ENCODE measurements around the gene CYS1.

The CYS1 gene, protein sequence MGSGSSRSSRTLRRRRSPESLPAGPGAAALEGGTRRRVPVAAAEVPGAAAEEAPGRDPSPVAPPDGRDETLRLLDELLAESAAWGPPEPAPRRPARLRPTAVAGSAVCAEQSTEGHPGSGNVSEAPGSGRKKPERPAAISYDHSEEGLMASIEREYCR

DNA sequence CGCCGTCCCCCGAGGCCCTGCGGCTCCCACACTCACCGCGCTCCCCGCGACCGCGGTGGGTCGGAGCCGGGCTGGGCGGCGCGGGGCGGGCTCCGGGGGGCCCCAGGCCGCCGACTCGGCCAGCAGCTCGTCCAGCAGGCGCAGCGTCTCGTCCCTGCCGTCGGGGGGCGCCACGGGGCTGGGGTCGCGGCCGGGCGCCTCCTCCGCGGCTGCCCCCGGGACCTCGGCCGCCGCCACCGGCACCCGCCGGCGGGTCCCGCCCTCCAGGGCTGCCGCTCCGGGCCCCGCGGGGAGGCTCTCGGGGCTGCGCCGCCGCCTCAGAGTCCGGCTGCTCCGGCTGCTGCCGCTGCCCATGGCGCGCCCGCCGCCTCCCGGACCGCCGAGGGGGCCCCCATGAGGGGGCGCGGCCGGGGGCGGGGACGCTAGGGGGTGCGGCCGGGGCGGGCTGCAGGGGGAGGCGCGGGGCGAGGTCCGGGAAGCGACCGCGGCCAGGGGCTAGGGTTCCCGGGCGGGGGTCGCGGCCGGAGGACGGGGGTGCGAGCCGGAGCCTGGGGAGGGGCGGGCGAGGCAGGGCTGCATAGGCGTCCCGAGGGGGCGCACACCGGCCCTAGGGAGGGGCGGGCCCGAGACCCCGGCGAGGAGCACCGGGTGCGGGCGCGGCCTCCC, at the start of gene CYS1:
Gene CYS1, minus strand, starts transcription at position 542 of the 666 bp plus-strand sequence. Its CDS starts 188 bp downstream, at position 354.
- no peaks in the 10 kb centered on the region for H3K9me3 Mint-ChIP-seq
- peaks cover 17% of the 10 kb centered on the region for H3K36me3 Mint-ChIP-seq (ENCODE audit: low read depth)
- peaks cover 89% of the 10 kb centered on the region for H3K27me3 Mint-ChIP-seq (ENCODE audit: low read depth)
- peak within 1 kb of the TSS; percentile 82 to 92 (median 83) for H3K27ac Mint-ChIP-seq
- TF ChIP-seq, protein P1, sequence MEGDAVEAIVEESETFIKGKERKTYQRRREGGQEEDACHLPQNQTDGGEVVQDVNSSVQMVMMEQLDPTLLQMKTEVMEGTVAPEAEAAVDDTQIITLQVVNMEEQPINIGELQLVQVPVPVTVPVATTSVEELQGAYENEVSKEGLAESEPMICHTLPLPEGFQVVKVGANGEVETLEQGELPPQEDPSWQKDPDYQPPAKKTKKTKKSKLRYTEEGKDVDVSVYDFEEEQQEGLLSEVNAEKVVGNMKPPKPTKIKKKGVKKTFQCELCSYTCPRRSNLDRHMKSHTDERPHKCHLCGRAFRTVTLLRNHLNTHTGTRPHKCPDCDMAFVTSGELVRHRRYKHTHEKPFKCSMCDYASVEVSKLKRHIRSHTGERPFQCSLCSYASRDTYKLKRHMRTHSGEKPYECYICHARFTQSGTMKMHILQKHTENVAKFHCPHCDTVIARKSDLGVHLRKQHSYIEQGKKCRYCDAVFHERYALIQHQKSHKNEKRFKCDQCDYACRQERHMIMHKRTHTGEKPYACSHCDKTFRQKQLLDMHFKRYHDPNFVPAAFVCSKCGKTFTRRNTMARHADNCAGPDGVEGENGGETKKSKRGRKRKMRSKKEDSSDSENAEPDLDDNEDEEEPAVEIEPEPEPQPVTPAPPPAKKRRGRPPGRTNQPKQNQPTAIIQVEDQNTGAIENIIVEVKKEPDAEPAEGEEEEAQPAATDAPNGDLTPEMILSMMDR (IDR thresholded peaks at IDR 0.05; ENCODE audit: unreplicated experiment in 3 of 3), result no peak
- H3K4me1 Mint-ChIP-seq, result peaks cover 50% of the 10 kb centered on the region
- H3K4me3 Mint-ChIP-seq, result peak within 1 kb of the TSS; percentile 82 to 90 (median 87)

DNA sequence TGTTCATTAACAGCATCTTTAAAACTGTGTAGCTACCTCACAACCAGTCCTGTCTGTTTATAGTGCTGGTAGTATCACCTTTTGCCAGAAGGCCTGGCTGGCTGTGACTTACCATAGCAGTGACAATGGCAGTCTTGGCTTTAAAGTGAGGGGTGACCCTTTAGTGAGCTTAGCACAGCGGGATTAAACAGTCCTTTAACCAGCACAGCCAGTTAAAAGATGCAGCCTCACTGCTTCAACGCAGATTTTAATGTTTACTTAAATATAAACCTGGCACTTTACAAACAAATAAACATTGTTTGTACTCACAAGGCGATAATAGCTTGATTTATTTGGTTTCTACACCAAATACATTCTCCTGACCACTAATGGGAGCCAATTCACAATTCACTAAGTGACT, 49.3 kb upstream of the CYS1 start:
- Mint-ChIP-seq H3K36me3 (ENCODE audit: low read depth) (peaks cover 49% of the 10 kb centered on the region), H3K27me3 (ENCODE audit: low read depth) (peaks cover 2% of the 10 kb centered on the region), H3K9me3 (no peaks in the 10 kb centered on the region), H3K27ac (no peak overlapping the region), H3K4me1 (peaks cover 24% of the 10 kb centered on the region), H3K4me3 (no peak overlapping the region)
- TF ChIP-seq, protein P1 (IDR thresholded peaks at IDR 0.05; ENCODE audit: unreplicated experiment in 3 of 3), result no peak

DNA sequence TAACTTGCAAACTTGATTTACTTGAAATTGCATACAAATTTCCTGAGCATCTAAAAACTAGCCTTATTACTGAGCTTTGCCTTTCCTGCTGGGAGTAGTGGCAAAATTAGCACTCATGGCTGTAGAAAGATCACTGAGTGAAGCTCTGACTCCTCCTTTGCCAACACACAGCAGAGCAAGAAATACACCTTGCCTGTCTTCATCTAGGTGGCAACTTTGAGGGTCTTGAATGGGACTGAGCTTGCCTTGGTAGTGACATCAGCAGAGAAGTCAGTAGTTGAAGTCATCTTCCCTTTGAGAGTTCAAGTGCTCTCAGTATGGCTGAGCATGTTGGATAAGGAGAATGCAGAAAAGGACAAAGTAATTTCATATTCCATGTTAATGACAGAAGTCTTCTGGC, 48.2 kb upstream of the CYS1 start:
- peaks cover 49% of the 10 kb centered on the region for H3K36me3 Mint-ChIP-seq (ENCODE audit: low read depth)
- peaks cover 34% of the 10 kb centered on the region for H3K4me1 Mint-ChIP-seq
- H3K4me3 Mint-ChIP-seq, result no peak overlapping the region
- TF ChIP-seq, protein P1 (IDR thresholded peaks at IDR 0.05; ENCODE audit: unreplicated experiment in 3 of 3), result no peak
- H3K27me3 Mint-ChIP-seq (ENCODE audit: low read depth), result peaks cover 11% of the 10 kb centered on the region
- H3K27ac Mint-ChIP-seq, result no peak overlapping the region
- H3K9me3 Mint-ChIP-seq, result no peaks in the 10 kb centered on the region

DNA sequence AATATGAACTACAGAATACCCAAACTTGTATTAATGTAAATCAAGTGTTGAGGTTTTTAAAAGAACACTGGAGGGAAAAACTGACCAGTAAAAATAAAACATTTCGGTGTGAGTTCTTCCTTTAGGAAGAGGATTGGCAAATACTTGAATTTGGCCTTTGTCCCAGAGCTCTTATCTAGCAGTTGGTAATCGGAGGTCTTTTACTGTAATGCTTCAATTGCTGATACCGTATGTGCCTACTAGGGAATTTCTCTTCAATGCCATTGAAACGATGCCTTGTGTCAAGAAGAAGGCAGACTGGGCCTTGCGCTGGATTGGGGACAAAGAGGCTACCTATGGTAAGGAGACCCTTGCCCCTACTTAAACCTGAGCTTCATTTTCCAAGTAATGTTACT, 46.4 kb upstream of the CYS1 start:
- Mint-ChIP-seq H3K36me3 (ENCODE audit: low read depth) (peaks cover 40% of the 10 kb centered on the region), H3K4me1 (peaks cover 38% of the 10 kb centered on the region), H3K27ac (no peak overlapping the region), H3K27me3 (ENCODE audit: low read depth) (peaks cover 14% of the 10 kb centered on the region), H3K4me3 (peak overlapping the region in 1 of 3 experiments; percentile 43), H3K9me3 (no peaks in the 10 kb centered on the region)
- TF ChIP-seq, protein P1 (IDR thresholded peaks at IDR 0.05; ENCODE audit: unreplicated experiment in 3 of 3), result no peak

DNA sequence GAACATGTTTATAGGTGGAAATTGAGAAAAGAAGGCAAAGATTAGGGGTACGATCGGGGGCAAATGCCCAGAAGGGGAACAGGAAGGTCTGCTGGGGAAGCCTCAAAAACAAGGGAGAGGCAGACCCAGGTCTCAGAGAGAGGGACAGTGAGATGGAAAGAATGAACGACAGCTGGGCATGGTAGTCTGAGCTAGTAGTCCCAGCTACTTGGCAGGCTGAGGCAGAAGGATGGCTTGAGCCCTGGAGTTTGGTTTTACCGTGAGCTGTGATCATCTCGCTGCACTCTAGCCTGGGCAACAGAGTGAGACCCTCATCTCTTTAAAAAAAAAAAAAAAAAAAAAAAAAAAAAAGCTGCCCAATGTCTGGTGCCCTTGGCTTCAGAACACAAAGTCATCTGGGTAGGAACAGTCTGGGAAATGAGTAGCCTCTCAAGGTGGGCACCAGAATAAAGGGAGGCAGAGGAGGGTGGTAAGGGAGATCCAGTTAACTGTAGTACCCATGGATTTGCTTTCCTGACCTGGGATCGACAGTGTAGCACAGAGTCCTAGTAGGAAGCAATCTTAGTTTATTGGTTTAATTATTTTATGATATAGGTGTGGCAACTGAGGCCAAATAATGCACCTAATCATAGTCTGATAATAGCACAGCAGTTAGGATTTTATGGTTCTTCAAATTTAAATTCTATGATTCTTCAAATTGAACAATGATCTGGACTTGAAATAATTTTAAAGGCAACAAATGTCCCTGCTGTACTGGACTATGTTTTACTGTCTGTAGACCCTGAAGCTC, 45.8 kb upstream of the CYS1 start:
- Mint-ChIP-seq H3K27me3 (ENCODE audit: low read depth) (peaks cover 14% of the 10 kb centered on the region), H3K4me1 (peaks cover 43% of the 10 kb centered on the region), H3K36me3 (ENCODE audit: low read depth) (peaks cover 38% of the 10 kb centered on the region), H3K9me3 (no peaks in the 10 kb centered on the region), H3K27ac (no peak overlapping the region), H3K4me3 (peak overlapping the region in 2 of 3 experiments; percentile 11 to 43)
- TF ChIP-seq, protein P1 (IDR thresholded peaks at IDR 0.05; ENCODE audit: unreplicated experiment in 3 of 3), result no peak

All from nephron (organoid).